HG03108 (cell line): ENCODE data around the gene PCP4.
"Not testable (repeated sequence)": the region's sequence is repeated elsewhere in the genome, so short reads cannot be mapped to it uniquely, and the experiment has no call there.

Experiments used
- ATAC-seq: cut with Tn5 transposase; IDR thresholded peaks from one replicate; pipeline ENCODE4 v1.9.1; 2021; ENCODE audit warnings: moderate library complexity; ENCODE audit not compliant: unreplicated experiment

Gene PCP4

DNA sequence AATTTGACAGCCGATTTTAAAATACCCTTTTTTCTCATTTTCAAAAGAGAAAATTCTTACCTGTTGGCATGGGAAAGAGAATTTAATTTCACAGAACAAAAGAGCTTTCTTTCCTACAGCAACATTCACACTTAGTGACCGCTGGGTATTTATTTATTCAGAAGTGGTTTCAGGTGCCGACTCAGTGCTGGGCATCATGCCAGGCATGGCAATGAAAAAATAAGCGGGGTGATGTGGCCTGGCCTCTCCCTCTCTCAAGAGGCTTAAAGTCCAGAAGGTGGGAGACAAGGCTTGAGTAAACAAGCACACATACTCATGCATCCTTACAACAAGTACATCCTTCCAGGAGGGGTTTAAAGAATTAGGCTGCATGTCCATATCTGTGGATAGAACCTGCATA lies 4.1 kb upstream of the PCP4 start:
- ATAC-seq = no peak

GRCh38 chr21:39866093-39866492 lies 1.1 kb upstream of the PCP4 start:
- no peak for ATAC-seq

GRCh38 chr21:39869141-39869818 lies 2.0 kb downstream of the PCP4 start:
- no peak for ATAC-seq

- no peak for ATAC-seq
These were observed 6.4 kb downstream of the PCP4 start for GRCh38 chr21:39873687-39874086.

DNA sequence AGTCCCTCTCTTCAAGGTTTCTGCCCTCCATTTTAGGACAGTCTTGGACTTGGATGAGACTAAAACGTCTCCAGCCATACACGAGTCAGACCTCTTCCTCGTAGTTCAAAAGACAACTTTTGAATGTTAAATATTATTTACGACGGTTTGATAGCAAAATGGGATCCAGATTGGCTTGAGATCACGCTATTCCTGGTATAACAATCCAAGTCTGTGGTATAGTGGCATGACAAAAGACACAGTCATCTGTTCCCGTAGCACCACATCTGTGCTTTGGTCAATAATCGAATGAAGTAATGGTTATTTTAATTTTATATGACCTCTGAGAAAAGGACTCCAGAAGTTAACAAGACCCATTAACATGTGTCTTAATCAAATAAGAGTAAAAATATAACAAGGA lies 7.0 kb downstream of the PCP4 start:
- ATAC-seq = no peak

GRCh38 chr21:39874759-39875158 lies 7.5 kb downstream of the PCP4 start:
- no peak for ATAC-seq

DNA sequence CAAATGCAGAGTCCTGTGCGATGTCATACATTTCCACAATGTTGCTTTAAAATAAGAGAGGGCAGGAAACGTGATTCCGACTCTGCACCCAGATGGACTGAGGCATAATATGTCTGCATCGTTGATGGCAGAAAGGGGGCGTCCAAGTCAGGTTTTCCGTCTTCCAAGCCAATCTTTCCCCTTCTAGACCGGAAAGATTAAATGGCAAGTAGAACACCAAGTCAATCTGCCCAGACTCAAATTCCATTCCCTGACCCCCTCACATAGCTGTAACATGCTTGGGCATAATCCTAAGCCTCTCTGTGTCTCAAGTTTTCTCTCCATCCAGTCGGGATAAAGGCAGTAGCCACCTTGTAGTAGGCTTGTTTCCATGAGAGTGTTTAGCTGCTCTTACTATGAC lies 14.4 kb downstream of the PCP4 start:
- ATAC-seq = no peak

- ATAC-seq = no peak
These were observed 15.1 kb downstream of the PCP4 start for GRCh38 chr21:39882151-39882838.

DNA sequence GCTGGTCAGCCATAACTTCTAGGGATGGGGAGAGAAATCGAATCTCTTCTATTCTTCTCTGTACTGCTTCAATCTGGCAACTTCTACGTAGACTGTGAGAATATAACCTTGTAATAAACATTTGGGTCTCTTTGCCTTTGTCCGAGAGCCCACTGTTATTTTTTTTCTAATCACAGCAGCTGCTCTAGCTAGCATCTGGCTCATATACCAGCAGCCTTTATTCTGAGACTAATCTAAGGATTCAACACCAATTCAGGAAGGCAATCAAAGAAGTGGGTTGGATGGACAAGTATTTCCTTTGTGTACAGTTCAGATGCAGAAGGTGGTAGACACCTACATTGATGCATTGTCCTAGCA lies 15.6 kb downstream of the PCP4 start:
- ATAC-seq = no peak

DNA sequence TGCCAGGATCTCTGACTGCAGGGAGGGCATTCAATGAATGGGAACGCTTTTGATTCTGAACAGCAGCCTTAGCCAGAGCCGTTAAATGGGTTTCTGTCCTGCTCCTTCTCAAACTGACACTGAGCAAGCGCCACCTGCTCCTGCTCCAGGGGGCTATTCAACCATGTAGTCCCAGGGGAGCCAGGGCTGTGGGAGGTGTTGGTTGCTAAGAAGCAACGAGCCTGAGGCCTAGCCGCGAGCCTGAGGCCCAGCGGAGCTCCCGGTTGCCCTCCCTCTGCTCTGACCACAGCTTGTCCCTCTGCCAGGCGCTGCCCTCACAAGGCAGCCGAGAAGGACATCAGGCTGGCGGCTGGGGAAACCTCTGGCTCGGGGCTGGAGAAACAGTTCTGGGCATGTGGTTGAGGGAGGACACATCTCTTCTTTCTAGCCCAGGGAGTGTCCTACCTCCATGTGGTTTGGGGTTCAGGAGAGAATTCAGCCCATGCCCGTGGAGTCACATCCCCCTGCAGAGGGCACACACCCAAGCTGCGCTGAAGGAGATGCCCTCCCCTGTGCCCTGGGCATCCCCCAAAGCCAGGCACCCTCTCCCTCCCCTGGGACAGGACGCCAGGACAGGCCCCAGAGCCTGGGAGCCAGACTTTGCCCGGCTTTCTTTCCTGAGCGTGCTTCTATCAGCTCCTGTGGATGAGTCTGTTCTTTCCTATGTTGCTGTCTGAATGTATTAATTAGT lies 18.0 kb downstream of the PCP4 start:
- no peak for ATAC-seq

DNA sequence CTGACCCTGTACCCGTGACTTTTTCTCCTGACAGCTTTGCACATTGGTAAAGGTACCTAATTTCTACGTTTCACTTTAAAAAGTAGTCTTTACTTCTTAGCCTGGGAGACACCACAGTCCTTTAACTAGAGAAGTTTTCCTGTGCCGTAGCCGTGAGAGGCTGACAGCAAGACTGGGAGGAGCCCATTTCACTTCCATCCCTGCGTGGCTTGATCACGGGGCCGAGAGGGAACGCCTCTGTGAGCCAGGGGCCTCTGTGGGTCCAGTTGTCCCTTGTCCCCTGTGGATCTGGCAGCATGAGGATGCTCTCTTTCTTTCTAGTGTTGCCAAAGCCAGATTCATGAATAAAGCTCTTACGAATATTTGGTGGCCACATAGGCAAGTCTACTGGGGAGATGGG lies 21.6 kb downstream of the PCP4 start:
- no peak for ATAC-seq

DNA sequence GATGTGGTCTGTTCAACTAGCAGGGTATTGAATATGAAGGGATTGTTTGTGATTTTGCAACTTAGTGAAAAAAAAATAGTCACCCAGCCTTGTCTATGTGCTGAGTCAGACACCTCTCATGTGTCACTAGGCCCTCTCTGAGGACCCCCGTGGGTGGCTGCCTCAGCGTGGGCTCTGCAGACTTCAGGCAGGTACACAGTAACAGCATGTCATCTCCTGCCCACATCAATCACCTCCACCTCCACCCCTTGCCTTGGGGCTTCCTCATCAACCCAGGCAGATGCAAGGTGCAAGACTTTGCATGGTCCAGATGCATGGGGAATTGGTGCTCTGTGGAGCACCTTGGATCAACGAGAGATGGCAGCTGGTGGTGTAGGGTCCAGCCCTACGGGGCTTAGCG lies 23.9 kb downstream of the PCP4 start:
- no peak for ATAC-seq

DNA sequence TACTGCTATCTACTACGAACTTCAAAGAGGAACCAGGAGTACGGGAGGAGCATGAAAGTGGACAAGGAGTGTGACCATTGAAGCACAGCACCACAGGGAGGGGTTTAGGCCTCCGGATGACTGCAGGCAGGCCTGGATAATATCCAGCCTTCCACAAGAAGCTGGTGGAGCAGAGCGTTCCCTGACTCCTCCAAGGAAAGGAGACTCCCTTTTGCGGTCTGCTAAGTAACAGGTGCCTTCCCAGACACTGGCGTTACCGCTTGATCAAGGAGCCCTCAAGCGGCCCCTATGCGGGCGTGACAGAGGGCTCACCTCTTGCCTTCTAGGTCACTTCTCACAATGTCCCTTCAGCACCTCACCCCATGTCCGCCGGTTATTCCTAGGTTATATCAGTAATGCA lies 24.6 kb downstream of the PCP4 start:
- ATAC-seq = not testable (repeated sequence)

- no peak for ATAC-seq
These were observed 33.3 kb downstream of the PCP4 start for GRCh38 chr21:39900491-39900890.

DNA sequence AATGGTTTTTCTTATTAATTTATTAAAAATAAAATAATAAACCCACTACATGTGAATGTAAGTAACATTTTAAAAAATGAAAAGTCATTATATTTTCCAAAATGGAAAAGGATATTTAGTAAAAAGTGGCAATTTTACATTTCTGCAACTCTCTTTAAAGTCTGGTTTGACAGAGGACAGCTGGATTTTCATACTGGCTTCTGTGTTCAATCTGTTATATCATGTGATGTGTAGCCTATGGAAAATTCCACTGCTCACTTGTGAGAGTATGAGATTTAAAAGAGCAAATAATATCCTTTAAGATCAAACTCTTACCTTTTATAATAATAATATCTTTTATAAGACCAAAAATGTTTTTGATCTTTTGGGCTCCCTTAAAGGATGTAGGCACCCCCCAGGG lies 33.7 kb downstream of the PCP4 start:
- no peak for ATAC-seq

DNA sequence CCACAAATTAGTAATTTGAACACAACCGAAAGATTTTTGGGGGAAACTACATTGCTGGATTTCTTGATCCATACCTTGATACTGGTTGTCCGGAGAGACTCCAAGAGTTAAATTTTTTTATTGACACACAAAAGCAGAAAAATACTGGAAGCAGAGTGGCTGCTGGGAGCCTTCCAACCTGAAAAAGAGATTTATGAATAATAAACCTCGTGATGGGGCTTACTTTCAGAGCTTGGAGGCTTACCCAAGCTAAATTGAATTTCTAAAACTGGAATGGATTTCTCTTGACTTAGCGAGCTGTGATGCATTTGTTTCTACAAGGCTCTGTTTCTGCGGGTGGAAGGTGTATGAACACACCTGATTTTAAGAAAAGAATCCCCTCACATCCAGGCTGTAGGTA lies 35.7 kb downstream of the PCP4 start:
- ATAC-seq = no peak

DNA sequence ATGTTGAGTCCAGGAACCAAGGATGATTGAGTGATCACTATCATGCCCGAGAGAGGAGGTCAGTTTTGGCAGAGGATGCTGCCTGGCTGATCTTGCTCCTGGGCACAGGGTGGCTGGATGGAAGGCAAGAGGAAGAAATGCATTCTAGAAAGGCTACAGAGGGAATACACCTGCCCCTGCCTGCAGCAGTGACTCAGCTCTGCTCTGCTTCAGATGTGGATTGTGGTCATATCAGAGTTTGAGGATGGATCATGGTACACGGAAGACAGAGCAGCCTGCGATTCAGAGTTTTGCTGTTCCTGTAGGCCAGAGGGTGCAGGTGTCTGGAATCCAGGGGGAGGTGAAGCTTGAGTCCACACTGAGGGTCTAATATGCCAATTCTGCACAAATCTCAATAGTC lies 37.2 kb downstream of the PCP4 start:
- ATAC-seq = no peak

- ATAC-seq = no peak
These were observed 41.2 kb downstream of the PCP4 start for GRCh38 chr21:39908265-39908923.

DNA sequence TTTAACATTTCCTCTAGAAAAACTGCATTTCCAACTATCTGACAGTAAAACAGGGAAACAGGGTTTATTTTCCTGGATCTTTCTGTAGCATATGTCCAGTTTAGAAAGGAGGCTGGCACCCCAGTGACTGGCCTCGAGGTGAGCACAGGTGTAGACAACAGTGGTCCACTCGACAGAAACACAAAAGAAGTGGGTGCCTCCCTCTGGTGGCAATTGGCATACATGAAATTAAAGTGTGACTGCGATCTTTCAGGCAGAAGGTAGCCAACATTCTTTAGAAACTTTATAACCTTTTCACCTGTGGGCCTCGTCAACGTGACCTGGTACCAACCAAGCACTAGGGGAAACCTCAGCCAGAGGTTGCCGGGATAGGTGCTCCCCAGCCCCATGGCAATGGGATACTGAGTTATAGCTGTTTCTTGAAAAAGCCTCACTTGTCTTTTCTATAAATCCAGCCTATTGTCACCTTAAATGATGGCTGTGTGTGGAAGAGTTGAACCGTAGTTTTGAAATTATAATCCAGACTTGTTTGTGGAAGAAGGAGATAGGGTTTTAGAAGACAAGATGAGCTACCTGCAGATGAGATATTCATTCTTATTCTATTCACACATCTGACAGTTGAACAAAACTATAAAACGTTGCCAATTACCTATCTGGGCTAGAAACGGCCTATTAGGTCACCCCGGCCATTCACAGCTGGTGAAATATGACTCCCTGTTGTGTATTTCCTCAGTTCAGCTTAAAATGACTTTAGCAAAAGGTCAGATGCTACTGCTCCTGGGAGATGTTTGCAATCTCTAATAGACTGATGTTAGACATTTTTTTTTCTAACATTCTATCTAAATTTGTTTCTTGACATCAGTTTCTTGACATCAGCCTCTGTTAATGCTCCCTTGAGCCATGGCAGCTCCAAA lies 44.3 kb downstream of the PCP4 start:
- no peak for ATAC-seq

- ATAC-seq = no peak
These were observed 46.6 kb downstream of the PCP4 start for GRCh38 chr21:39913706-39914305.
